ENCODE results near the gene GSC. TPM values are rescaled to one million over a fixed set of nuclear protein-coding genes. Genes with fewer than 3 reads are reported as not detected.

Gene GSC
- total RNA-seq, 2 experiments from 2014 or later = not detected

- no peak overlapping the region for H3K4me3 ChIP-seq (ENCODE audit: low read depth, low read length, poor library complexity, severe bottlenecking)
- intact Hi-C loops (cut with micrococcal nuclease; ENCODE audit: unreplicated experiment) = no loop called here
- no peaks in the 10 kb centered on the region for H4K20me1 ChIP-seq (ENCODE audit: insufficient read depth, low read length)
- H3K36me3 ChIP-seq (ENCODE audit: insufficient read depth, low read length) = no peaks in the 10 kb centered on the region
- POLR2A ChIA-PET = interaction anchor here (0.6 to 0.7 kb wide), 3 partner anchors 71 to 318 kb away, joined by 3 read pairs; no protein-coding TSS in a partner anchor
- CTCF ChIA-PET (ENCODE audit: unreplicated experiment) = no interaction called here
- no peak overlapping the region for H2AFZ ChIP-seq (ENCODE audit: low read length)
- no TSS peak for BruUV-seq (replicated peaks)
- TF ChIP-seq CTCF (conservative IDR thresholded peaks at IDR 0.05; ENCODE audit: low read length) (no peak), EZH2phosphoT487 (IDR thresholded peaks at IDR 0.05; ENCODE audit: borderline replicate concordance, low read depth, low read length) (no peak)
- no peaks in the 10 kb centered on the region for H3K79me2 ChIP-seq (ENCODE audit: insufficient read depth, low read depth, low read length)
- no peak overlapping the region for H3K27ac ChIP-seq (ENCODE audit: low read depth, low read length, poor library complexity, severe bottlenecking)
- H3K4me2 ChIP-seq (ENCODE audit: low read length) = no peak overlapping the region
- H3K9me3 ChIP-seq (ENCODE audit: low read length) = no peaks in the 10 kb centered on the region
- no peak for DNase-seq (ENCODE audit: low spot score)
- no peaks in the 10 kb centered on the region for H3K9me2 ChIP-seq (ENCODE audit: insufficient read depth, low read length)
- no peaks in the 10 kb centered on the region for H3K4me1 ChIP-seq (ENCODE audit: insufficient read depth, low read length, poor library complexity, severe bottlenecking)
Measured at GRCh38 chr14:94773655-94774343, 3.9 kb upstream of the GSC start.

- BruUV-seq (replicated peaks) = no TSS peak
- H2AFZ ChIP-seq (ENCODE audit: low read length) = no peak overlapping the region
- ChIA-PET POLR2A (interaction anchor here (0.6 kb wide), 2 partner anchors 71 to 318 kb away, joined by 3 read pairs; no protein-coding TSS in a partner anchor), CTCF (ENCODE audit: unreplicated experiment) (no interaction called here)
- H3K36me3 ChIP-seq (ENCODE audit: insufficient read depth, low read length) = no peaks in the 10 kb centered on the region
- no peak for TF ChIP-seq EZH2phosphoT487 (IDR thresholded peaks at IDR 0.05; ENCODE audit: borderline replicate concordance, low read depth, low read length)
- TF ChIP-seq CTCF (conservative IDR thresholded peaks at IDR 0.05; ENCODE audit: low read length) = no peak
- H3K4me2 ChIP-seq (ENCODE audit: low read length) = no peak overlapping the region
- H3K4me3 ChIP-seq (ENCODE audit: low read depth, low read length, poor library complexity, severe bottlenecking) = no peak overlapping the region
- no peak overlapping the region for H3K27ac ChIP-seq (ENCODE audit: low read depth, low read length, poor library complexity, severe bottlenecking)
- intact Hi-C loops (cut with micrococcal nuclease; ENCODE audit: unreplicated experiment) = no loop called here
- no peaks in the 10 kb centered on the region for H3K9me2 ChIP-seq (ENCODE audit: insufficient read depth, low read length)
- H3K9me3 ChIP-seq (ENCODE audit: low read length) = no peaks in the 10 kb centered on the region
- no peaks in the 10 kb centered on the region for H4K20me1 ChIP-seq (ENCODE audit: insufficient read depth, low read length)
- H3K4me1 ChIP-seq (ENCODE audit: insufficient read depth, low read length, poor library complexity, severe bottlenecking) = no peaks in the 10 kb centered on the region
- H3K79me2 ChIP-seq (ENCODE audit: insufficient read depth, low read depth, low read length) = no peaks in the 10 kb centered on the region
- no peak for DNase-seq (ENCODE audit: low spot score)
Measured at GRCh38 chr14:94773061-94773648, 3.2 kb upstream of the GSC start.

GRCh38 chr14:94772548-94772947 is 2.6 kb upstream of the GSC start:
- intact Hi-C loops (cut with micrococcal nuclease; ENCODE audit: unreplicated experiment) = no loop called here
- no peak for TF ChIP-seq CTCF (conservative IDR thresholded peaks at IDR 0.05; ENCODE audit: low read length)
- no peak for TF ChIP-seq EZH2phosphoT487 (IDR thresholded peaks at IDR 0.05; ENCODE audit: borderline replicate concordance, low read depth, low read length)
- no peak for DNase-seq (ENCODE audit: low spot score)
- no TSS peak for BruUV-seq (replicated peaks)
- H3K79me2 ChIP-seq (ENCODE audit: insufficient read depth, low read depth, low read length) = no peaks in the 10 kb centered on the region
- no peaks in the 10 kb centered on the region for H3K9me3 ChIP-seq (ENCODE audit: low read length)
- no peak overlapping the region for H3K27ac ChIP-seq (ENCODE audit: low read depth, low read length, poor library complexity, severe bottlenecking)
- no peaks in the 10 kb centered on the region for H3K36me3 ChIP-seq (ENCODE audit: insufficient read depth, low read length)
- no peak overlapping the region for H3K4me3 ChIP-seq (ENCODE audit: low read depth, low read length, poor library complexity, severe bottlenecking)
- CTCF ChIA-PET (ENCODE audit: unreplicated experiment) = no interaction called here
- H4K20me1 ChIP-seq (ENCODE audit: insufficient read depth, low read length) = no peaks in the 10 kb centered on the region
- H2AFZ ChIP-seq (ENCODE audit: low read length) = no peak overlapping the region
- POLR2A ChIA-PET = no interaction called here
- no peaks in the 10 kb centered on the region for H3K4me1 ChIP-seq (ENCODE audit: insufficient read depth, low read length, poor library complexity, severe bottlenecking)
- no peak overlapping the region for H3K4me2 ChIP-seq (ENCODE audit: low read length)
- no peaks in the 10 kb centered on the region for H3K9me2 ChIP-seq (ENCODE audit: insufficient read depth, low read length)
